ENCODE data around the gene MISFA.

DNA sequence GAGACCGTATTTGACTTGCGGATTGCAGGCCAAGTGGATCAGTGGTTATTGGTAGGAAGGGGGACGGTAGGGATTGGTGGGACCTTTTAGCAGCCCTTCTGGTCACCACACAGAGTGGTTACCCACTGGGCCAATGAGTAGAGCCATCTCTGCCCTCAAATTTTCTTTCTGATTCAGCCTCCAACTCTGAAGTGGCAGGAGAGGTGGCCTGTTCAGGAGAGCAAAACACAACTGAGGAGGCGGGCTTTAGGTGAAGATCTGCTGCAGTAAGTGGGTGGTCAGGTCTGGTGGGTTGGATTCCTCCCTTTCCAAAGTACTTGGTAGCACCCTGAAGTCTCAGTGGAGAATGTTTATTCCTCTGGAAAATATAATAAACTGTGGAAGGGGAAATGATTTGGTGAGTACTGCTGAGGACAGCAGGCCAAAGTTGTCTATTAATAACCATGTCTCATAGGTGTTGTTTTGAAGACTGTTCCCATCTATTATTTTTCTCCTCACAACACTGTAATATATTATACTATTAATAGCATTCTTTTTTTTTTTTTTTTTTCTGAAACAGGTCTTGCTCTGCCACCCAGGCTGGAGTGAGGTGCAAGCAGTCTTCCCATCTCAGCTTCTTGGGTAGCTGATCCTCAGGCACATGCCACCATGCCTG is 1.5 kb downstream of the MISFA start:
- TF ChIP-seq TAF1 (IDR thresholded peaks at IDR 0.05; ENCODE audit: borderline replicate concordance, low read depth, low read length) (no peak), POLR2AphosphoS5 (IDR thresholded peaks at IDR 0.05; ENCODE audit: low read depth, low read length) (no peak)

Data from GM12892 (cell line).